Aortic smooth muscle cell (primary cell): ENCODE data around the gene LRRC27. TPM values are rescaled to one million over a fixed set of nuclear protein-coding genes. Genes with fewer than 3 reads are reported as not detected.

Experiments
- total RNA-seq: library from RNA; depleted of rRNA; stranded (reverse); fragments of >200 nt; gene quantifications from 2 replicates; pipeline ENCODE4 v1.2.3, GENCODE V29; 2014

LRRC27 gene
- 14.9 and 17.8 TPM in 2 replicates for total RNA-seq

DNA sequence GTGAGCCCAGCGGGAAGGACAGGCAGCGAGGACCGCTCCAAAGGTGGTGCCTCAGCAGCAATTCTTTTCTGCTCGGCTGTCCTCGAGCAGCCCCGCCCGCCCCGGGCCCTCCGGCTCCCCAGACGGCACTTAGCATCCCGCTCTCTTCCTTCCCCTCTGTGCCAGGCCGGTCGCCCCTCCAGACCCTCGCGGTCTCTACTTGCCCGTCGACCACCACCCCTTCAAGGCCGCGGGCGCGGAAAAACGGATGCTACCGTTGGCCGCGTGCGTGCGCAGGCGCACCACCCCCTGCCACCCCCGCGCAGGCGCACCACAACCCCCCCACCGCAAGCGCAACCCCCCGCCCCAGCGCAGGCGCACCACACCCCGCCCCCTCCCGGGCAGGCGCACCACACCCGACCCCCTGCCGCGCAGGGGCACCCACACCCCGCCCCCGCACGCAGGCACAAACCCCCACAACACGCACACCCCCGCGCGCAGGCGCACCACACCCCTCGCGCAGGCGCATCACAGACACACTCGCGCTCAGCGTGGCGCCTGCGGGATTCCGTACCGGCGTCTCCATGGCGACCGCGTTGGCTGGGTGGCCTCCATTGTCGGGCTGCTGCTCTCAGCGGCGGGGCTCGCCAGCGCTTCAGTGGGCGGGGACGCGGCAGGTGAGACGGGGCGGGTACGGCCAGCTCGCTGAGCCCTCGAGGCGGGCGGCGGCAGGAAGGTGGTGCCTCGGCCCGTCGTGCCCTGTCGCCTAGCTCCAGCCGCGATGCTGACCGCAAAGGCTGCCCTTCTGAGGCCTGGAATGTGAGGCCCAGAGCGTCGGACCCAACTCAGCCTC, at the start of gene LRRC27:
Gene LRRC27, plus strand, starts transcription at position 593 of the 832 bp plus-strand sequence. CDS start 1,332 bp downstream, outside the sequence.

DNA sequence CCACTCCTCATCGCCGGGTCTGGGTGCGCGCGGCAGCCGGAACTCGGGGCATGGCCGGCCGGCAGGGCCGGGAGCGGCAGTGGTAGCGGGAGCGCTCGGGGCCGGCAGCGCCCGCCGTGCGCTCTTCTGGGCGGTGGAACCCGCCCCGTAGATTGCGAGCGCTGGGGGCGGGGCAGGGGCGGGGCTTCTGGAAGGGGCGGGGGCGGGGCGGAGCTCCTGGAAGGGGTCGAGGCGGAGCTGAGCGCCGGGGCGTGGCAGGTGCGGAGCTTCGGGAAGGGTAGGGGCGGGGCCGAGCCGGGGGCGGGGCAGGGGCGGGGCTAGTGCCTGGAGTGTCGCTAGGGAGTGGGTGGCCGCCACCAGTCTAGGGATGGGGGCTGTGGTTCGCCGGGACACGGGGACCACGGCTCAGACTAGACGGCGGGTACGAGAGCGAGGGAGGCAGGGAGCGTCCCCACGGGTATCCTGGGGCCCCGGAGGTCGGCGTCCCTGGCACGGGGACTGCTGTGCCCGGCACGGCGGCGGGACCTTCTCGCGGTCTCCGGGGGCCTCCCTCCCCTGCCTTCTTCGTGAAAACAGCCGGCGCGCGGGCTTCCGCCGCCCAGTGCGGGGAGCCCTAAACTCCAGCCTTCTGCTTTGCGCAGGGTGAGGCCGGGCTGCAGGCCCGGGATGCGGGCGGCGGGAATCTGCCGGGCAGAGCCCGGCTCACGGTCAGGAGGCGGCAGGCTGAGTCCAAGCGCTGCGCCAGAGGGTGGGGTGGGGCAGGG, 24.0 kb upstream of the LRRC27 start, which contains the start of gene STK32C:
Gene STK32C, minus strand, starts transcription at position 128 of the 764 bp plus-strand sequence. Its CDS starts 117 bp downstream, at position 11.

DNA sequence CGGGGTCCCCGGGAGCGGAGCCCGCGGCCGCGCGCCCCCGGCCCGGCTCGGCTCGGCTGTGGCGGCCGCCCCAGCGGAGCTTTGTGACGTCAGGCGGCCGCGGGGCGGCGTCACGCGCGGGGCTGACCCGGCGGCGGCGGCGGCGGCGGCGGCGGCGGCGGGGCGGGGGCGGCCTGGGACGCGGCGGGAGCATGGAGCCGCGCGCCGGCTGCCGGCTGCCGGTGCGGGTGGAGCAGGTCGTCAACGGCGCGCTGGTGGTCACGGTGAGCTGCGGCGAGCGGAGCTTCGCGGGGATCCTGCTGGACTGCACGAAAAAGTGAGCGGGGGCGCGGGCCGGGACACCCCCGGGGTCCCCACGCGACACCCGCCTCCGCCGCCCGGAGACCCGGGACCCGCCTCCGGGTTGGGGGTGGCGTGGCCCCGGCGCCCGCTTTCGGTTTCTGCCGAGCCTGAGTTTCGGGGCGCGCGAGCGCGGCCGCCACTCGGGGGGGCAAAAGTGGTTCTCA, 65.1 kb downstream of the LRRC27 start, which contains the start of gene PWWP2B:
Gene PWWP2B, plus strand, starts transcription at position 165 of the 506 bp plus-strand sequence. Its CDS starts 27 bp downstream, at position 192.

Other genes starting within 250 kb of the LRRC27 start
- 2.6 and 4.6 TPM in 2 replicates for gene DPYSL4, start 145.2 kb upstream of the LRRC27 start, total RNA-seq
- 13.1 and 18.9 TPM in 2 replicates for gene STK32C, start 24.2 kb upstream of the LRRC27 start, total RNA-seq
- 7.0 and 7.7 TPM in 2 replicates for gene PWWP2B, start 65.0 kb downstream of the LRRC27 start, total RNA-seq
- 54.8 and 90.2 TPM in 2 replicates for gene INPP5A, start 205.6 kb downstream of the LRRC27 start, total RNA-seq